Measurements from ENCODE around the gene TTC28.
"Not testable (repeated sequence)": the region's sequence is repeated elsewhere in the genome, so short reads cannot be mapped to it uniquely, and the experiment has no call there.

The TTC28 gene

DNA sequence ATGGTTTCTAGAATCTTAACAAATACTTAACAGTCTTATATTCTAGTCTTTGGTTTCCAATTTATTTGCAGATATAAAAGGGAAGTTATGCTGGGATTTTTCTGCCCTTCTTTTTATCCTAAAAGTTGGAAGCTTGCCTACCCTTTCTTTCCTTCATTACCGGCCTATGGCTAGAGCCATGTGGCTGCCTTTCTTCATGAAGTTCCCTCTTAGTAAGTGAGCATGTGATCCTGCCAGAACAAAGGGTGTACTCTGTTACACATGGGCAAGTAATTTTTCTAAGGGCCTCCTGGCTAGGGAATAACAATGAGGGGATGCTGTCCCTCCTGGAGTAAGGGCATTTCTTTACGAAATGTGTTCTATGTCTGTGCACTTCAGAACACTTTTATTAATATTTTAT lies 508.5 kb downstream of the TTC28 start:
- ChIA-PET CTCF (no interaction called here), POLR2A (no interaction called here)
- no peaks in the 10 kb centered on the region for H3K9me3 ChIP-seq (ENCODE audit: control insufficient read depth, insufficient read depth, low read depth, low read length)
- H3K4me3 ChIP-seq (ENCODE audit: low read depth, low read length), result no peak overlapping the region
- H3K36me3 ChIP-seq (ENCODE audit: control insufficient read depth in 2 of 2, insufficient read depth in 1 of 2, low read length in 2 of 2), result no peaks in the 10 kb centered on the region
- H3K4me1 ChIP-seq (ENCODE audit: control insufficient read depth, insufficient read depth, low read length), result no peaks in the 10 kb centered on the region; the same call in 1 of the 2 replicates
- H3K27ac ChIP-seq (ENCODE audit: extremely low read depth, low read depth, low read length), result no peak overlapping the region
- TF ChIP-seq SALL2 (tag by site-specific recombination; IDR thresholded peaks at IDR 0.05; ENCODE audit: borderline replicate concordance), result no peak
- TF ChIP-seq ZNF10 (tag by site-specific recombination; IDR thresholded peaks at IDR 0.05), result no peak
- TF ChIP-seq ZSCAN16 (tag by site-specific recombination; IDR thresholded peaks at IDR 0.05), result no peak
- no peak for TF ChIP-seq ZNF112 (tag by site-specific recombination; IDR thresholded peaks at IDR 0.05)
- no peak for TF ChIP-seq ZNF558 (tag by site-specific recombination; IDR thresholded peaks at IDR 0.05)
- no peak for TF ChIP-seq ZNF555 (tag by site-specific recombination; conservative IDR thresholded peaks at IDR 0.05)
- no peak for TF ChIP-seq ZNF169 (tag by site-specific recombination; IDR thresholded peaks at IDR 0.05)
- TF ChIP-seq ZNF211 (tag by site-specific recombination; IDR thresholded peaks at IDR 0.05; ENCODE audit: low read depth), result no peak
- no peak for TF ChIP-seq ZNF335 (tag by site-specific recombination; conservative IDR thresholded peaks at IDR 0.05)
- TF ChIP-seq ZNF132 (tag by site-specific recombination; IDR thresholded peaks at IDR 0.05; ENCODE audit: borderline replicate concordance), result no peak
- no peak for TF ChIP-seq ZNF621 (tag by site-specific recombination; IDR thresholded peaks at IDR 0.05)
- TF ChIP-seq, protein P1, sequence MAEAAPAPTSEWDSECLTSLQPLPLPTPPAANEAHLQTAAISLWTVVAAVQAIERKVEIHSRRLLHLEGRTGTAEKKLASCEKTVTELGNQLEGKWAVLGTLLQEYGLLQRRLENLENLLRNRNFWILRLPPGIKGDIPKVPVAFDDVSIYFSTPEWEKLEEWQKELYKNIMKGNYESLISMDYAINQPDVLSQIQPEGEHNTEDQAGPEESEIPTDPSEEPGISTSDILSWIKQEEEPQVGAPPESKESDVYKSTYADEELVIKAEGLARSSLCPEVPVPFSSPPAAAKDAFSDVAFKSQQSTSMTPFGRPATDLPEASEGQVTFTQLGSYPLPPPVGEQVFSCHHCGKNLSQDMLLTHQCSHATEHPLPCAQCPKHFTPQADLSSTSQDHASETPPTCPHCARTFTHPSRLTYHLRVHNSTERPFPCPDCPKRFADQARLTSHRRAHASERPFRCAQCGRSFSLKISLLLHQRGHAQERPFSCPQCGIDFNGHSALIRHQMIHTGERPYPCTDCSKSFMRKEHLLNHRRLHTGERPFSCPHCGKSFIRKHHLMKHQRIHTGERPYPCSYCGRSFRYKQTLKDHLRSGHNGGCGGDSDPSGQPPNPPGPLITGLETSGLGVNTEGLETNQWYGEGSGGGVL (tag by site-specific recombination; IDR thresholded peaks at IDR 0.05), result no peak

DNA sequence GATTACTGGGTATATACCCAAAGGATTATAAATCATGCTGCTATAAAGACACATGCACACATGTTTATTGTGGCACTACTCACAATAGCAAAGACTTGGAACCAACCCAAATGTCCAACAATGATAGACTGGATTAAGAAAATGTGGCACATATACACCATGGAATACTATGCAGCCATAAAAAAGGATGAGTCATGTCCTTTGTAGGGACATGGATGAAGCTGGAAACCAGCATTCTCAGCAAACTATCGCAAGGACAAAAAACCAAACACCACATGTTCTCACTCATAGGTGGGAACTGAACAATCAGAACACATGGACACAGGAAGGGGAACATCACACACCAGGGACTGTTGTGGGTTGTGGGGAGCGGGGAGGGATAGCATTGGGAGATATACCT lies 510.3 kb downstream of the TTC28 start:
- TF ChIP-seq ZNF146 (tag by site-specific recombination; IDR thresholded peaks at IDR 0.05), result peak; percentile 89
- TF ChIP-seq, protein P2, sequence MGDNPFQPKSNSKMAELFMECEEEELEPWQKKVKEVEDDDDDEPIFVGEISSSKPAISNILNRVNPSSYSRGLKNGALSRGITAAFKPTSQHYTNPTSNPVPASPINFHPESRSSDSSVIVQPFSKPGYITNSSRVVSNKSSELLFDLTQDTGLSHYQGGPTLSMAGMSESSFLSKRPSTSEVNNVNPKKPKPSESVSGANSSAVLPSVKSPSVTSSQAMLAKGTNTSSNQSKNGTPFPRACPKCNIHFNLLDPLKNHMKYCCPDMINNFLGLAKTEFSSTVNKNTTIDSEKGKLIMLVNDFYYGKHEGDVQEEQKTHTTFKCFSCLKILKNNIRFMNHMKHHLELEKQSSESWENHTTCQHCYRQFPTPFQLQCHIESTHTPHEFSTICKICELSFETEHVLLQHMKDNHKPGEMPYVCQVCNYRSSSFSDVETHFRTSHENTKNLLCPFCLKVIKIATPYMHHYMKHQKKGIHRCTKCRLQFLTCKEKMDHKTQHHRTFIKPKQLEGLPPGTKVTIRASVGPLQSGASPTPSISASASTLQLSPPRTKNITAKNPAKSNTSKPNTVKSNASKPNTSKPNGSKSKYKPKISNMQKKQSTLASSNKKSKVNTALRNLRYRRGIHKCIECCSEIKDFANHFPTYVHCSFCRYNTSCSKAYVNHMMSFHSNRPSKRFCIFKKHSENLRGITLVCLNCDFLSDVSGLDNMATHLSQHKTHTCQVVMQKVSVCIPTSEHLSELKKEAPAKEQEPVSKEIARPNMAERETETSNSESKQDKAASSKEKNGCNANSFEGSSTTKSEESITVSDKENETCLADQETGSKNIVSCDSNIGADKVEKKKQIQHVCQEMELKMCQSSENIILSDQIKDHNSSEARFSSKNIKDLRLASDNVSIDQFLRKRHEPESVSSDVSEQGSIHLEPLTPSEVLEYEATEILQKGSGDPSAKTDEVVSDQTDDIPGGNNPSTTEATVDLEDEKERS (tag by site-specific recombination; IDR thresholded peaks at IDR 0.05), result 0 out of 2 replicates have a peak, but pooled peaks have one; percentile 66
- TF ChIP-seq, protein P3, sequence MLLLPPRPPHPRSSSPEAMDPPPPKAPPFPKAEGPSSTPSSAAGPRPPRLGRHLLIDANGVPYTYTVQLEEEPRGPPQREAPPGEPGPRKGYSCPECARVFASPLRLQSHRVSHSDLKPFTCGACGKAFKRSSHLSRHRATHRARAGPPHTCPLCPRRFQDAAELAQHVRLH (tag by site-specific recombination; IDR thresholded peaks at IDR 0.05), result 0 out of 2 replicates have a peak, but pooled peaks have one; percentile 27
- H3K9me3 ChIP-seq (ENCODE audit: control insufficient read depth, insufficient read depth, low read depth, low read length); POLR2A ChIA-PET; CTCF ChIA-PET; H3K4me1 ChIP-seq (ENCODE audit: control insufficient read depth, insufficient read depth, low read length); H3K27ac ChIP-seq (ENCODE audit: extremely low read depth, low read depth, low read length); H3K4me3 ChIP-seq (ENCODE audit: low read depth, low read length); H3K36me3 ChIP-seq (ENCODE audit: control insufficient read depth in 2 of 2, insufficient read depth in 1 of 2, low read length in 2 of 2): not testable (repeated sequence)

DNA sequence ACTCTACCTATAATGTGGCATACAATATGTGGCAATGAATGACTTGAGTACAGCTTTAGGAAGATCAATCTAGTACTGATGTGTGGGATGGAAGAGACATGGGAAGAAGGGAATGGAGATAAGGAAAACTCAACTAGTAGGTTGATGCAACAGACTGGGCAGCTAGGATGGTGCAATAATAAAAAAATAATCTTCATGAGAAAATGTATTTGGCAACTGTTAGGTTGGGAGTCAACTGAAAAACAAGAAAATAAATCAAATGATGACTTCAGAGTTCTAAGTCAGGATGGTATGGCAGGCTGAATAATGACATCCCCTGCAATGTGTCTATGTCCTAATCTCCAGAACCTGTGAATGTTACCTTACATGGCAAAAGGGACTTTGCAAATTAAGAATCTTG lies 523.8 kb downstream of the TTC28 start:
- no peaks in the 10 kb centered on the region for H3K36me3 ChIP-seq (ENCODE audit: control insufficient read depth in 2 of 2, insufficient read depth in 1 of 2, low read length in 2 of 2)
- POLR2A ChIA-PET, result no interaction called here
- CTCF ChIA-PET, result no interaction called here
- TF ChIP-seq MEIS1 (CRISPR knock-in tag; IDR thresholded peaks at IDR 0.05; ENCODE audit: borderline replicate concordance) (no peak), ZXDB (tag by site-specific recombination; IDR thresholded peaks at IDR 0.05) (no peak), ZNF175 (tag by site-specific recombination; IDR thresholded peaks at IDR 0.05) (no peak), ZNF140 (tag by site-specific recombination; IDR thresholded peaks at IDR 0.05) (no peak), ZNF248 (tag by site-specific recombination; IDR thresholded peaks at IDR 0.05) (no peak), EGR2 (tag by site-specific recombination; IDR thresholded peaks at IDR 0.05; ENCODE audit: low read depth) (no peak), ZNF169 (tag by site-specific recombination; IDR thresholded peaks at IDR 0.05) (no peak), ZNF423 (tag by site-specific recombination; IDR thresholded peaks at IDR 0.05) (no peak)
- TF ChIP-seq, protein P4, sequence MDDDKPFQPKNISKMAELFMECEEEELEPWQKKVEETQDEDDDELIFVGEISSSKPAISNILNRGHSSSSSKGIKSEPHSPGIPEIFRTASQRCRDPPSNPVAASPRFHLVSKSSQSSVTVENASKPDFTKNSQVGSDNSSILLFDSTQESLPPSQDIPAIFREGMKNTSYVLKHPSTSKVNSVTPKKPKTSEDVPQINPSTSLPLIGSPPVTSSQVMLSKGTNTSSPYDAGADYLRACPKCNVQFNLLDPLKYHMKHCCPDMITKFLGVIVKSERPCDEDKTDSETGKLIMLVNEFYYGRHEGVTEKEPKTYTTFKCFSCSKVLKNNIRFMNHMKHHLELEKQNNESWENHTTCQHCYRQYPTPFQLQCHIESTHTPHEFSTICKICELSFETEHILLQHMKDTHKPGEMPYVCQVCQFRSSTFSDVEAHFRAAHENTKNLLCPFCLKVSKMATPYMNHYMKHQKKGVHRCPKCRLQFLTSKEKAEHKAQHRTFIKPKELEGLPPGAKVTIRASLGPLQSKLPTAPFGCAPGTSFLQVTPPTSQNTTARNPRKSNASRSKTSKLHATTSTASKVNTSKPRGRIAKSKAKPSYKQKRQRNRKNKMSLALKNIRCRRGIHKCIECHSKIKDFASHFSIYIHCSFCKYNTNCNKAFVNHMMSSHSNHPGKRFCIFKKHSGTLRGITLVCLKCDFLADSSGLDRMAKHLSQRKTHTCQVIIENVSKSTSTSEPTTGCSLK (tag by site-specific recombination; IDR thresholded peaks at IDR 0.05), result no peak
- TF ChIP-seq, protein P5, sequence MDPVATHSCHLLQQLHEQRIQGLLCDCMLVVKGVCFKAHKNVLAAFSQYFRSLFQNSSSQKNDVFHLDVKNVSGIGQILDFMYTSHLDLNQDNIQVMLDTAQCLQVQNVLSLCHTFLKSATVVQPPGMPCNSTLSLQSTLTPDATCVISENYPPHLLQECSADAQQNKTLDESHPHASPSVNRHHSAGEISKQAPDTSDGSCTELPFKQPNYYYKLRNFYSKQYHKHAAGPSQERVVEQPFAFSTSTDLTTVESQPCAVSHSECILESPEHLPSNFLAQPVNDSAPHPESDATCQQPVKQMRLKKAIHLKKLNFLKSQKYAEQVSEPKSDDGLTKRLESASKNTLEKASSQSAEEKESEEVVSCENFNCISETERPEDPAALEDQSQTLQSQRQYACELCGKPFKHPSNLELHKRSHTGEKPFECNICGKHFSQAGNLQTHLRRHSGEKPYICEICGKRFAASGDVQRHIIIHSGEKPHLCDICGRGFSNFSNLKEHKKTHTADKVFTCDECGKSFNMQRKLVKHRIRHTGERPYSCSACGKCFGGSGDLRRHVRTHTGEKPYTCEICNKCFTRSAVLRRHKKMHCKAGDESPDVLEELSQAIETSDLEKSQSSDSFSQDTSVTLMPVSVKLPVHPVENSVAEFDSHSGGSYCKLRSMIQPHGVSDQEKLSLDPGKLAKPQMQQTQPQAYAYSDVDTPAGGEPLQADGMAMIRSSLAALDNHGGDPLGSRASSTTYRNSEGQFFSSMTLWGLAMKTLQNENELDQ (tag by site-specific recombination; IDR thresholded peaks at IDR 0.05; ENCODE audit: low read depth), result no peak

More for the DNA sequence above, 523.8 kb downstream of the TTC28 start:
- no peak overlapping the region for H3K27ac ChIP-seq (ENCODE audit: extremely low read depth, low read depth, low read length)
- no peaks in the 10 kb centered on the region for H3K9me3 ChIP-seq (ENCODE audit: control insufficient read depth, insufficient read depth, low read depth, low read length)
- no peak overlapping the region for H3K4me3 ChIP-seq (ENCODE audit: low read depth, low read length)
- H3K4me1 ChIP-seq (ENCODE audit: control insufficient read depth, insufficient read depth, low read length), result no peaks in the 10 kb centered on the region

Data from HEK293 (cell line).